WTC11 (cell line): ENCODE data around the gene SP9. TPM values are rescaled to one million over a fixed set of nuclear protein-coding genes. Genes with fewer than 3 reads are reported as not detected.

Experiments
- ATAC-seq: fragments of 200-7000 bp; cut with Tn5 transposase; 2 replicates; pipeline ENCODE4 v1.10.0; 2021; ENCODE audit warnings: mild to moderate bottlenecking, moderate library complexity
- CTCF ChIA-PET: fragments of 300-600 bp; sonication (Branson Sonifier 250); formaldehyde crosslinking; loops from one replicate; lab custom pipeline; 2021; ENCODE audit warnings: antibody characterized with exemption; lab: Charles Lee
- POLR2A ChIA-PET: fragments of 350-600 bp; sonication (Branson Sonifier 250); formaldehyde crosslinking; loops from one replicate; lab custom pipeline; 2021; ENCODE audit warnings: antibody characterized with exemption; lab: Charles Lee
- DNase-seq: peaks from one replicate; pipeline ENCODE4 v3.0.0; 2021; ENCODE audit warnings: low spot score
- H3K27ac Mint-ChIP-seq: 2 replicates; pipeline ENCODE4 v1.8.0; 2021; ENCODE audit warnings: mixed read lengths
- H3K27me3 Mint-ChIP-seq: 2 replicates; pipeline ENCODE4 v1.8.0; 2021; ENCODE audit warnings: low read depth, mild to moderate bottlenecking, moderate library complexity, mixed read lengths
- H3K36me3 Mint-ChIP-seq: 2 replicates; pipeline ENCODE4 v1.8.0; 2021; ENCODE audit warnings: mixed read lengths
- H3K4me1 Mint-ChIP-seq: 2 replicates; pipeline ENCODE4 v1.8.0; 2022; ENCODE audit warnings: mixed read lengths
- H3K4me3 Mint-ChIP-seq: 2 replicates; pipeline ENCODE4 v1.8.0; 2021; ENCODE audit warnings: mild to moderate bottlenecking, moderate library complexity, mixed read lengths
- H3K9me3 Mint-ChIP-seq: 2 replicates; pipeline ENCODE4 v1.8.0; 2021; ENCODE audit warnings: mixed read lengths
- AFF4 ChIP-seq: sonication (generic); formaldehyde crosslinking; IDR thresholded peaks from 2 replicates; pipeline ENCODE4 v1.8.1; 2023; ENCODE audit warnings: mild to moderate bottlenecking, missing genetic modification reagents, borderline replicate concordance
- CREB1 ChIP-seq: sonication (generic); formaldehyde crosslinking; IDR thresholded peaks from 2 replicates; pipeline ENCODE4 v1.8.0; 2023; ENCODE audit warnings: mild to moderate bottlenecking, missing genetic modification reagents
- CREM ChIP-seq: sonication (generic); formaldehyde crosslinking; IDR thresholded peaks from 2 replicates; pipeline ENCODE4 v1.8.1; 2022; ENCODE audit warnings: mild to moderate bottlenecking, missing genetic modification reagents, moderate library complexity
- CTCF ChIP-seq: fragments of 200-600 bp; IDR thresholded peaks from 2 replicates; pipeline ENCODE4 v1.8.0; 2022; ENCODE audit warnings: antibody characterized with exemption
- E2F1 ChIP-seq: sonication (generic); formaldehyde crosslinking; IDR thresholded peaks from 2 replicates; pipeline ENCODE4 v1.8.0; 2022; ENCODE audit warnings: mild to moderate bottlenecking, missing genetic modification reagents
- ERG ChIP-seq: fragments of 250-450 bp; sonication (Bioruptor Pico); IDR thresholded peaks from 2 replicates; pipeline ENCODE4 v1.8.0; 2021; ENCODE audit warnings: mild to moderate bottlenecking
- GABPB1 ChIP-seq: sonication (generic); formaldehyde crosslinking; IDR thresholded peaks from 2 replicates; pipeline ENCODE4 v1.8.1; 2023; ENCODE audit warnings: mild to moderate bottlenecking, missing genetic modification reagents
- KAT7 ChIP-seq: sonication (generic); formaldehyde crosslinking; IDR thresholded peaks from 2 replicates; pipeline ENCODE4 v1.8.1; 2023; ENCODE audit warnings: missing genetic modification reagents, mild to moderate bottlenecking, borderline replicate concordance
- MXD4 ChIP-seq: fragments of 250-450 bp; sonication (Bioruptor Pico); IDR thresholded peaks from 2 replicates; pipeline ENCODE4 v1.8.0; 2021; ENCODE audit warnings: mild to moderate bottlenecking, moderate library complexity, borderline replicate concordance
- NFYB ChIP-seq: sonication (generic); formaldehyde crosslinking; conservative IDR thresholded peaks from 2 replicates; pipeline ENCODE4 v1.8.0; 2022; ENCODE audit warnings: low read depth, missing genetic modification reagents
- RELA ChIP-seq: sonication (generic); formaldehyde crosslinking; IDR thresholded peaks from 2 replicates; pipeline ENCODE4 v1.8.1; 2022; ENCODE audit warnings: missing genetic modification reagents, mild to moderate bottlenecking, borderline replicate concordance
- SOX15 ChIP-seq: fragments of 250-450 bp; sonication (Bioruptor Pico); IDR thresholded peaks from 2 replicates; pipeline ENCODE4 v1.9.0; 2021; ENCODE audit warnings: mild to moderate bottlenecking
- TEAD1 ChIP-seq: sonication (generic); formaldehyde crosslinking; IDR thresholded peaks from 2 replicates; pipeline ENCODE4 v1.8.0; 2022; ENCODE audit warnings: mild to moderate bottlenecking, missing genetic modification reagents
- ZNF121 ChIP-seq: sonication (generic); formaldehyde crosslinking; IDR thresholded peaks from 2 replicates; pipeline ENCODE4 v1.8.0; 2023; ENCODE audit warnings: missing genetic modification reagents
- ZNF232 ChIP-seq: sonication (generic); formaldehyde crosslinking; IDR thresholded peaks from 2 replicates; pipeline ENCODE4 v1.8.0; 2022; ENCODE audit warnings: mild to moderate bottlenecking, missing genetic modification reagents
- ZNF281 ChIP-seq: sonication (generic); formaldehyde crosslinking; IDR thresholded peaks from 2 replicates; pipeline ENCODE4 v1.8.0; 2023; ENCODE audit warnings: mild to moderate bottlenecking, missing genetic modification reagents
- ZNF425 ChIP-seq: fragments of 250-450 bp; sonication (Bioruptor Pico); conservative IDR thresholded peaks from 2 replicates; pipeline ENCODE4 v1.9.0; 2021; ENCODE audit warnings: mild to moderate bottlenecking
- ZNF532 ChIP-seq: fragments of 250-450 bp; sonication (Bioruptor Pico); IDR thresholded peaks from 2 replicates; pipeline ENCODE4 v1.9.0; 2021; ENCODE audit warnings: mild to moderate bottlenecking, borderline replicate concordance
- total RNA-seq: library from RNA; stranded (reverse); gene quantifications from 3 replicates; pipeline ENCODE4 v1.2.3, GENCODE V29; 2021

Gene SP9
- total RNA-seq, 1 experiment from 2014 or later: not detected

- H3K4me1 Mint-ChIP-seq: peaks cover 65% of the 10 kb centered on the region
- TF ChIP-seq ZNF121 (CRISPR knock-in tag) (no peak), NFYB (CRISPR knock-in tag) (no peak), ZNF232 (CRISPR knock-in tag) (peak; percentile 25; the same call in 1 of the 2 replicates), E2F1 (no peak), ZNF532 (no peak), ZNF281 (CRISPR knock-in tag) (peak; percentile 66), MXD4 (CRISPR knock-in tag) (no peak), AFF4 (CRISPR knock-in tag) (no peak), TEAD1 (peak; percentile 16; the same call in 1 of the 2 replicates), SOX15 (CRISPR knock-in tag) (no peak), CTCF (no peak; the same call in 1 of the 2 replicates), GABPB1 (CRISPR knock-in tag) (peak; percentile 45; the same call in 1 of the 2 replicates), KAT7 (CRISPR knock-in tag) (no peak), RELA (CRISPR knock-in tag) (no peak), ERG (CRISPR knock-in tag) (no peak), CREM (CRISPR knock-in tag) (no peak), CREB1 (no peak), ZNF425 (CRISPR knock-in tag) (no peak)
Observed at GRCh38 chr2:174336501-174337336, 2.0 kb downstream of the SP9 start.

More at GRCh38 chr2:174336501-174337336, 2.0 kb downstream of the SP9 start:
- Mint-ChIP-seq H3K27ac (no peak overlapping the region), H3K9me3 (no peaks in the 10 kb centered on the region), H3K27me3 (peaks cover 97% of the 10 kb centered on the region), H3K36me3 (no peaks in the 10 kb centered on the region), H3K4me3 (peak overlapping the region; percentile 74)
- ChIA-PET POLR2A (interaction anchor here (0.5 to 2.0 kb wide), 3 partner anchors 8 to 832 kb away, joined by 3 to 4 read pairs (median 3); no protein-coding TSS in a partner anchor), CTCF (interaction anchor here (0.9 to 1.8 kb wide), 5 partner anchors 8 to 191 kb away, joined by 3 to 7 read pairs (median 4); no protein-coding TSS in a partner anchor)
- ATAC-seq (peak; percentile 14), DNase-seq (peak; percentile 73)
